PC-9 (cell line): ENCODE measurements around the gene RHOC. TPM values are rescaled to one million over a fixed set of nuclear protein-coding genes. Genes with fewer than 3 reads are reported as not detected.

Experiments
- BruUV-seq: library from RNA; stranded (reverse); fragments of 400-500 nt; replicated peaks from 2 replicates; lab custom pipeline; 2021; lab: Mats Ljungman, UMichigan
- CTCF ChIA-PET: fragments of 300-600 bp; sonication (Branson Sonifier 250); formaldehyde crosslinking; loops from one replicate; lab custom pipeline; 2022; ENCODE audit warnings: antibody characterized with exemption; lab: Charles Lee
- POLR2A ChIA-PET: fragments of 300-600 bp; sonication (Branson Sonifier 250); formaldehyde crosslinking; loops from one replicate; lab custom pipeline; 2022; ENCODE audit warnings: antibody characterized with exemption; ENCODE audit not compliant: unreplicated experiment; lab: Charles Lee
- DNase-seq, 2 experiments: peaks; one replicate each; pipeline versions ENCODE4 v3.0.0 to v3.0.0-alpha.2; 2015 to 2022; ENCODE audit warnings: mixed read lengths in 1 of 2
- H2AFZ ChIP-seq: fragments of 200-600 bp; sonication (generic); 2 replicates; pipeline ENCODE4 v1.8.1; 2017; ENCODE audit warnings: antibody characterized with exemption
- H3F3A ChIP-seq: fragments of 200-600 bp; sonication (generic); 2 replicates; pipeline ENCODE4 v1.8.1; 2017; ENCODE audit warnings: antibody characterized with exemption, mild to moderate bottlenecking, low read depth; ENCODE audit not compliant: insufficient read depth
- H3K27ac ChIP-seq: fragments of 200-600 bp; sonication (generic); 2 replicates; pipeline ENCODE4 v1.6.1; 2016; ENCODE audit warnings: mixed run types
- H3K27me3 ChIP-seq: fragments of 200-600 bp; sonication (generic); 2 replicates; pipeline ENCODE4 v1.6.1; 2016; ENCODE audit warnings: low read depth, mixed run types; ENCODE audit not compliant: insufficient read depth
- H3K36me3 ChIP-seq: fragments of 200-600 bp; sonication (generic); 2 replicates; pipeline ENCODE4 v1.6.1; 2016; ENCODE audit warnings: low read depth, mixed run types
- H3K4me1 ChIP-seq: fragments of 200-600 bp; sonication (generic); replicated peaks from 2 replicates; pipeline ENCODE4 v1.6.1; 2016; ENCODE audit warnings: mixed run types; ENCODE audit not compliant: insufficient read depth
- H3K4me2 ChIP-seq: fragments of 200-600 bp; sonication (generic); 2 replicates; pipeline ENCODE4 v1.6.1; 2017; ENCODE audit warnings: mixed run types
- H3K4me3 ChIP-seq: fragments of 200-600 bp; sonication (generic); 2 replicates; pipeline ENCODE4 v1.6.1; 2016; ENCODE audit warnings: mixed run types
- H3K79me2 ChIP-seq: fragments of 200-600 bp; sonication (generic); 2 replicates; pipeline ENCODE4 v1.6.1; 2017; ENCODE audit warnings: low read depth, mixed run types
- H3K9me2 ChIP-seq: fragments of 200-600 bp; sonication (generic); 2 replicates; pipeline ENCODE4 v1.8.1; 2017; ENCODE audit warnings: mild to moderate bottlenecking; ENCODE audit not compliant: insufficient read depth
- H3K9me3 ChIP-seq: fragments of 200-600 bp; sonication (generic); 2 replicates; pipeline ENCODE4 v1.8.1; 2016; ENCODE audit warnings: low read depth; ENCODE audit not compliant: insufficient read depth
- H4K20me1 ChIP-seq: fragments of 200-600 bp; sonication (generic); 2 replicates; pipeline ENCODE4 v1.8.1; 2017; ENCODE audit not compliant: insufficient read depth
- EZH2 ChIP-seq: fragments of 200-600 bp; sonication (generic); IDR thresholded peaks from 2 replicates; pipeline ENCODE4 v1.8.0; 2017; ENCODE audit warnings: antibody characterized with exemption, low read depth
- intact Hi-C: fragments of 100-400 bp; cut with micrococcal nuclease; formaldehyde crosslinking; loops from one replicate; pipeline ENCODE4 v1.10.0; 2022; ENCODE audit not compliant: unreplicated experiment
- total RNA-seq: library from RNA; stranded (reverse); gene quantifications from 2 replicates; pipeline ENCODE4 v1.2.3, GENCODE V29; 2021
- TF ChIP-seq, protein P1 (sequence below): fragments of 200-600 bp; sonication (generic); conservative IDR thresholded peaks from 2 replicates; pipeline ENCODE4 v1.6.1; 2017; ENCODE audit warnings: mixed run types, antibody characterized with exemption, mild to moderate bottlenecking, moderate library complexity

Gene RHOC
- total RNA-seq, 1 experiment from 2014 or later, result 200 TPM

- Histone ChIP-seq H3K27ac (peak overlapping the region; percentile 89), H4K20me1 (no peaks in the 10 kb centered on the region), H3K9me3 (no peaks in the 10 kb centered on the region), H3K4me1 (peaks cover 75% of the 10 kb centered on the region), H3K27me3 (no peaks in the 10 kb centered on the region), H3K9me2 (no peaks in the 10 kb centered on the region), H3K79me2 (peaks cover 44% of the 10 kb centered on the region), H3K4me3 (peak overlapping the region; percentile 50; the same call in 1 of the 2 replicates), H3F3A (peaks cover 45% of the 10 kb centered on the region), H3K4me2 (peak overlapping the region; percentile 91), H3K36me3 (peaks cover 22% of the 10 kb centered on the region), H2AFZ (no peak overlapping the region)
- CTCF ChIA-PET, result no interaction called here
- no TSS peak for BruUV-seq
- POLR2A ChIA-PET, result no interaction called here
- intact Hi-C loops, result loop anchor here (10.0 kb wide), 1 partner anchor 239 kb away; no protein-coding TSS in a partner anchor
- no peak for TF ChIP-seq EZH2
- TF ChIP-seq, protein P1, sequence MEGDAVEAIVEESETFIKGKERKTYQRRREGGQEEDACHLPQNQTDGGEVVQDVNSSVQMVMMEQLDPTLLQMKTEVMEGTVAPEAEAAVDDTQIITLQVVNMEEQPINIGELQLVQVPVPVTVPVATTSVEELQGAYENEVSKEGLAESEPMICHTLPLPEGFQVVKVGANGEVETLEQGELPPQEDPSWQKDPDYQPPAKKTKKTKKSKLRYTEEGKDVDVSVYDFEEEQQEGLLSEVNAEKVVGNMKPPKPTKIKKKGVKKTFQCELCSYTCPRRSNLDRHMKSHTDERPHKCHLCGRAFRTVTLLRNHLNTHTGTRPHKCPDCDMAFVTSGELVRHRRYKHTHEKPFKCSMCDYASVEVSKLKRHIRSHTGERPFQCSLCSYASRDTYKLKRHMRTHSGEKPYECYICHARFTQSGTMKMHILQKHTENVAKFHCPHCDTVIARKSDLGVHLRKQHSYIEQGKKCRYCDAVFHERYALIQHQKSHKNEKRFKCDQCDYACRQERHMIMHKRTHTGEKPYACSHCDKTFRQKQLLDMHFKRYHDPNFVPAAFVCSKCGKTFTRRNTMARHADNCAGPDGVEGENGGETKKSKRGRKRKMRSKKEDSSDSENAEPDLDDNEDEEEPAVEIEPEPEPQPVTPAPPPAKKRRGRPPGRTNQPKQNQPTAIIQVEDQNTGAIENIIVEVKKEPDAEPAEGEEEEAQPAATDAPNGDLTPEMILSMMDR, result no peak
- DNase-seq, result no peak
Observed at GRCh38 chr1:112703706-112704105, 3.2 kb downstream of the RHOC start.

DNA sequence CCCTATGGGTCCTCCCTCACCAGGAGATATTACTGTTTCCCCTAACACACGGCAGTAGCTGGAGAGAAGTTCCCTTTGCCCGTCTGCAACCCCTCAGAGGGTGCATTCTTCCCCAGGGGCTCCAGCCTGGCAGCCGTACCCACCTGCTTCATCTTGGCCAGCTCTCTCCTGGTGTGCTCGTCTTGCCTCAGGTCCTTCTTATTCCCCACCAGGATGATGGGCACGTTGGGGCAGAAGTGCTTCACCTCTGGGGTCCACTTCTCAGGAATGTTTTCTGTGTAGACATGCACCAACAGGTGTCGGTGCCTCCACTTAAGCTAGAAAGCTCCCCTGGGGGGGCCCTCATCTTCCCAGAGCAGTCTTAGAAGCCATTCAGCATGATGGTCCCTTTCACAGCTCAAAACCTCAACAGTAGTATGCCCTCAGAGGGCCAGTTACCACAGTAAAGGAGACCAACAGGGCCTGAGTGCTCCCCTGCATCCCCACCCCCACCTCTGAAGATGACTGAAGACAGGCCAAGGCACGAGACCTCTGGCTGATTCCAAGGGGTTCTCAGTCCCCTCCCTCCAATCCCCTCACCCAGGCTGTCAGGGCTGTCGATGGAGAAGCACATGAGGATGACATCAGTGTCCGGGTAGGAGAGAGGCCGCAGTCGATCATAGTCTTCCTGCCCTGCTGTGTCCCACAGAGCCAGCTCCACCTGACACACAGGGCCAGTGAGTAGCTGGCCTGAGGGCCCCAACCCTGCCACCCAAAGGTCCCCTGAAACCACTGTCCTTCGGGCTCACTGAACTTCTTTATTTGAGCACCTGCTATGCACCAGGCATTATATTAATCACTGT lies 4.3 kb downstream of the RHOC start:
- intact Hi-C loops, result loop anchor here (10.0 kb wide), 1 partner anchor 238 kb away; no protein-coding TSS in a partner anchor
- peaks cover 75% of the 10 kb centered on the region for H3K4me1 ChIP-seq
- no peak overlapping the region for H2AFZ ChIP-seq
- POLR2A ChIA-PET, result interaction anchor here (0.6 to 0.7 kb wide), 2 partner anchors 28 to 889 kb away, joined by 3 to 5 read pairs; no protein-coding TSS in a partner anchor
- peaks cover 44% of the 10 kb centered on the region for H3K79me2 ChIP-seq
- H3K4me3 ChIP-seq, result no peak overlapping the region
- H3K27ac ChIP-seq, result no peak overlapping the region
- H3K9me3 ChIP-seq, result no peaks in the 10 kb centered on the region
- H3K4me2 ChIP-seq, result no peak overlapping the region
- no peaks in the 10 kb centered on the region for H4K20me1 ChIP-seq
- H3K9me2 ChIP-seq, result no peaks in the 10 kb centered on the region
- CTCF ChIA-PET, result no interaction called here
- TF ChIP-seq, protein P1, result no peak
- no peak for TF ChIP-seq EZH2
- H3K27me3 ChIP-seq, result no peaks in the 10 kb centered on the region
- no TSS peak for BruUV-seq
- peaks cover 27% of the 10 kb centered on the region for H3K36me3 ChIP-seq
- peaks cover 53% of the 10 kb centered on the region for H3F3A ChIP-seq
- DNase-seq, result no peak

DNA sequence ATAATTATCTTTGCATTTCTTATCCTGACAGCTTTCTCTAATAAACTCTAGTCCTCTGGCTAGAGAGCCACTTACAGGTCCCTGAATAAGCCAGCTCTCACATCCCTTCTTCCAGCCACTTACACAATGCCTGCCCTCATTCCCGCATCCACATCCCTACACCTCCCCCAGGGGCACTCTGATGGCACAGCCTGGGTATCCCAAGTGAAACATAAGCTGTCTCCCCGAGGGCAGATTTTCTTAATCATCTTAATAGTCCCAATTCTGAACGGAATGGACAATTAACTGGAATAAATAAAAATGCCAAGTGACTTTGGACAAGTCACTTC lies 4.9 kb downstream of the RHOC start:
- peaks cover 59% of the 10 kb centered on the region for H3F3A ChIP-seq
- CTCF ChIA-PET, result no interaction called here
- no peaks in the 10 kb centered on the region for H3K9me3 ChIP-seq
- peaks cover 27% of the 10 kb centered on the region for H3K36me3 ChIP-seq
- POLR2A ChIA-PET, result interaction anchor here (0.5 to 0.6 kb wide), 2 partner anchors 27 to 264 kb away, joined by 3 read pairs; no protein-coding TSS in a partner anchor
- no peak overlapping the region for H3K4me3 ChIP-seq
- peaks cover 44% of the 10 kb centered on the region for H3K79me2 ChIP-seq
- no peak for DNase-seq
- H4K20me1 ChIP-seq, result no peaks in the 10 kb centered on the region
- H3K9me2 ChIP-seq, result no peaks in the 10 kb centered on the region
- H3K27ac ChIP-seq, result 0 out of 2 replicates have a peak overlapping the region, but pooled peaks have one; percentile 49
- H3K27me3 ChIP-seq, result no peaks in the 10 kb centered on the region
- intact Hi-C loops, result loop anchor here (10.0 kb wide), 1 partner anchor 237 kb away; no protein-coding TSS in a partner anchor
- H3K4me2 ChIP-seq, result peak overlapping the region; percentile 64
- BruUV-seq, result no TSS peak
- peaks cover 73% of the 10 kb centered on the region for H3K4me1 ChIP-seq
- no peak overlapping the region for H2AFZ ChIP-seq
- TF ChIP-seq, protein P1, result no peak
- no peak for TF ChIP-seq EZH2
